D721Med (cell line): ENCODE results near the gene FLII.

Experiments
- DNase-seq: peaks from one replicate; pipeline ENCODE4 v3.0.0; 2011; ENCODE audit warnings: low spot score; ENCODE audit not compliant: insufficient read length
- FAIRE-seq: peaks from 2 replicates; lab custom pipeline; 2011; peaks lifted over from hg19 to GRCh38; lab: Jason Lieb, UNC
- CTCF ChIP-seq: IDR thresholded peaks from 2 replicates; pipeline ENCODE4 v1.5.1; 2012; ENCODE audit warnings: mild to moderate bottlenecking, control low read depth; ENCODE audit not compliant: insufficient read depth; ENCODE audit errors: missing control alignments

FLII gene

GRCh38 chr17:18260332-18261145 is 2.0 kb upstream of the FLII start, which contains the start of gene MIEF2:
TSS of gene MIEF2 (plus strand) at chr17:18260662. CDS start at chr17:18262721, 2,059 bp downstream.
- FAIRE-seq (no peak), DNase-seq (peak; percentile 99)
- no peak for TF ChIP-seq CTCF

GRCh38 chr17:18259621-18260331 is 1.2 kb upstream of the FLII start:
- FAIRE-seq, result no peak
- TF ChIP-seq CTCF, result no peak
- DNase-seq, result no peak

GRCh38 chr17:18257982-18258355 is 569 bp downstream of the FLII start:
- DNase-seq (no peak), FAIRE-seq (no peak)

GRCh38 chr17:18257268-18257981 is 1.1 kb downstream of the FLII start:
- DNase-seq (no peak), FAIRE-seq (no peak)
- TF ChIP-seq CTCF, result no peak

More at GRCh38 chr17:18257982-18258355, 569 bp downstream of the FLII start:
- no peak for TF ChIP-seq CTCF

- no peak for TF ChIP-seq CTCF
- no peak for DNase-seq
- no peak for FAIRE-seq
Observed at GRCh38 chr17:18256776-18257175, 1.8 kb downstream of the FLII start.

- no peak for TF ChIP-seq CTCF
- no peak for DNase-seq
- no peak for FAIRE-seq
Observed at GRCh38 chr17:18256351-18256750, 2.2 kb downstream of the FLII start.
